ENCODE results near the gene PIP.

DNA sequence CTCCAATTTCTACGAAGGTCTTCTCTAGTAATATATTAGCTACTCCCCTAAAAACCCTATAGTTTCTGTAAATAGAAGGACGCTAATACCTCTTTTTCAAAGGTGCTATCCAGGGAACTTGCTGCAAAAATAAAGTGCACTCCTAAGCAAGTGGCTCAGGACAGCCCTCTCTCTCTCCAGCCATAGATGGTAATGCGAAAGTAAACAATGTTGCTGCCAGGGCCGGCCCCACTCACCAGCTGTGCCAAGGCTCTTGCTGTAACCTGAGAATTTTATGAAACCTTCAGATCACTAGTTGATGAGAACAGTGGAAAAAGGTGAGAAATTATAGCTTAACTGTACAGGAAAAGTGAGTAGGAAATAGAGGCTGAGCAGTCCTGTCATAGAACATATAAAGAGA lies 40.5 kb downstream of the PIP start:
- TF ChIP-seq ZFP30 (CRISPR knock-in tag; IDR thresholded peaks at IDR 0.05) (no peak), PPARA (CRISPR knock-in tag; IDR thresholded peaks at IDR 0.05; ENCODE audit: borderline replicate concordance) (no peak), ARNTL (CRISPR knock-in tag; IDR thresholded peaks at IDR 0.05; ENCODE audit: borderline replicate concordance, low read depth) (no peak), ESRRG (CRISPR knock-in tag; IDR thresholded peaks at IDR 0.05) (no peak), SNAI2 (CRISPR knock-in tag; IDR thresholded peaks at IDR 0.05) (no peak)
- TF ChIP-seq, protein P1, sequence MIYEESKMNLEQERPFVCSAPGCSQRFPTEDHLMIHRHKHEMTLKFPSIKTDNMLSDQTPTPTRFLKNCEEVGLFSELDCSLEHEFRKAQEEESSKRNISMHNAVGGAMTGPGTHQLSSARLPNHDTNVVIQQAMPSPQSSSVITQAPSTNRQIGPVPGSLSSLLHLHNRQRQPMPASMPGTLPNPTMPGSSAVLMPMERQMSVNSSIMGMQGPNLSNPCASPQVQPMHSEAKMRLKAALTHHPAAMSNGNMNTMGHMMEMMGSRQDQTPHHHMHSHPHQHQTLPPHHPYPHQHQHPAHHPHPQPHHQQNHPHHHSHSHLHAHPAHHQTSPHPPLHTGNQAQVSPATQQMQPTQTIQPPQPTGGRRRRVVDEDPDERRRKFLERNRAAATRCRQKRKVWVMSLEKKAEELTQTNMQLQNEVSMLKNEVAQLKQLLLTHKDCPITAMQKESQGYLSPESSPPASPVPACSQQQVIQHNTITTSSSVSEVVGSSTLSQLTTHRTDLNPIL (CRISPR knock-in tag; IDR thresholded peaks at IDR 0.05; ENCODE audit: low read depth) = no peak
